Upper lobe of left lung (tissue), 4 donors: ENCODE data around the gene SLC25A21.

ENCODE experiments used
- CTCF ChIP-seq, 6 experiments: fragments of 450-650 bp in 4 of 6; fragments of 200-600 bp in 2 of 6; sonication (generic) in 2 of 6; IDR thresholded peaks; one replicate each; pipeline ENCODE4 v1.5.1; 2016 to 2019; ENCODE audit warnings: antibody characterized with exemption in 6 of 6
- POLR2A ChIP-seq, 4 donors: fragments of 450-650 bp; IDR thresholded peaks; one replicate each; pipeline ENCODE4 v1.5.1; 2016 to 2017; ENCODE audit warnings: antibody characterized with exemption in 4 of 4, mild to moderate bottlenecking in 2 of 4
- POLR2AphosphoS5 ChIP-seq, 2 donors: sonication (generic); formaldehyde crosslinking; IDR thresholded peaks; one replicate each; pipeline ENCODE4 v1.5.1; 2017; ENCODE audit warnings: antibody characterized with exemption in 2 of 2

- TF ChIP-seq POLR2AphosphoS5 (IDR thresholded peaks at IDR 0.05) (no peak), CTCF (IDR thresholded peaks at IDR 0.05) (no peak), POLR2A (IDR thresholded peaks at IDR 0.05) (no peak)
These were observed 57.0 kb downstream of the SLC25A21 start for GRCh38 chr14:37115406-37115805.
